ENCODE data around the gene BRS3. TPM values are rescaled to one million over a fixed set of nuclear protein-coding genes. Genes with fewer than 3 reads are reported as not detected.

BRS3 gene
- total and polyA plus RNA-seq, 10 of the 15 experiments (the other 5 are each of a cell fraction or from before 2014, with no cell fraction given) = not detected

- TF ChIP-seq HDAC6 (IDR thresholded peaks at IDR 0.05; ENCODE audit: unreplicated experiment) = no peak
- TF ChIP-seq YBX1 (IDR thresholded peaks at IDR 0.05) = no peak
- TF ChIP-seq BRCA1 (IDR thresholded peaks at IDR 0.05; ENCODE audit: low read depth, low read length) = no peak
- no peak for TF ChIP-seq ETV6 (conservative IDR thresholded peaks at IDR 0.05 in 1 of 2, IDR thresholded peaks at IDR 0.05 in 1 of 2; ENCODE audit: borderline replicate concordance in 1 of 2, low read depth in 1 of 2)
- TF ChIP-seq, protein P1, sequence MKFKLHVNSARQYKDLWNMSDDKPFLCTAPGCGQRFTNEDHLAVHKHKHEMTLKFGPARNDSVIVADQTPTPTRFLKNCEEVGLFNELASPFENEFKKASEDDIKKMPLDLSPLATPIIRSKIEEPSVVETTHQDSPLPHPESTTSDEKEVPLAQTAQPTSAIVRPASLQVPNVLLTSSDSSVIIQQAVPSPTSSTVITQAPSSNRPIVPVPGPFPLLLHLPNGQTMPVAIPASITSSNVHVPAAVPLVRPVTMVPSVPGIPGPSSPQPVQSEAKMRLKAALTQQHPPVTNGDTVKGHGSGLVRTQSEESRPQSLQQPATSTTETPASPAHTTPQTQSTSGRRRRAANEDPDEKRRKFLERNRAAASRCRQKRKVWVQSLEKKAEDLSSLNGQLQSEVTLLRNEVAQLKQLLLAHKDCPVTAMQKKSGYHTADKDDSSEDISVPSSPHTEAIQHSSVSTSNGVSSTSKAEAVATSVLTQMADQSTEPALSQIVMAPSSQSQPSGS (IDR thresholded peaks at IDR 0.05; ENCODE audit: low read length) = no peak
- TF ChIP-seq ZSCAN29 (IDR thresholded peaks at IDR 0.05) = no peak
- TF ChIP-seq YY1 (IDR thresholded peaks at IDR 0.05; ENCODE audit: low read depth, low read length) = no peak
- no peak for TF ChIP-seq RB1 (IDR thresholded peaks at IDR 0.05; ENCODE audit: borderline replicate concordance)
- TF ChIP-seq ZBTB40 (IDR thresholded peaks at IDR 0.05; ENCODE audit: borderline replicate concordance) = no peak
- TF ChIP-seq TCF7 (IDR thresholded peaks at IDR 0.05; ENCODE audit: borderline replicate concordance) = no peak
- TF ChIP-seq BACH1 (IDR thresholded peaks at IDR 0.05; ENCODE audit: borderline replicate concordance) = no peak
- H3K9ac ChIP-seq (ENCODE audit: control insufficient read depth, insufficient read depth, low read length) = no peak overlapping the region
- H3K36me3 ChIP-seq (ENCODE audit: control insufficient read depth in 2 of 2, insufficient read depth in 2 of 2, low read length in 1 of 2) = no peaks in the 10 kb centered on the region
- H3K27me3 ChIP-seq (replicated peaks in 1 of 2; ENCODE audit: control insufficient read depth in 2 of 2, insufficient read depth in 2 of 2, low read length in 1 of 2) = no peaks in the 10 kb centered on the region; a peak in 2 of 4 replicates
- WGBS (ENCODE audit: insufficient coverage, insufficient replicate concordance, low lambda C conversion rate, missing lambda C conversion rate) = 0% methylated on average over 1 of the region's 1 CpG
- SMC1A ChIA-PET (ENCODE audit: uncharacterized antibody, unreplicated experiment) = no interaction called here
- no peaks in the 10 kb centered on the region for H4K20me1 ChIP-seq (ENCODE audit: control insufficient read depth, insufficient read depth)
- in situ Hi-C loops (cut with MboI) = loop anchor here (10.0 kb wide), 1 partner anchor 202 kb away; no protein-coding TSS in a partner anchor
- RAD21 ChIA-PET (ENCODE audit: unreplicated experiment) = interaction anchor here (0.7 kb wide), 1 partner anchor 561 kb away, joined by 3 read pairs; no protein-coding TSS in a partner anchor
- no peaks in the 10 kb centered on the region for H3K4me1 ChIP-seq (ENCODE audit: control insufficient read depth, insufficient read depth, low read length)
- no peak for ATAC-seq
- peaks cover 6% of the 10 kb centered on the region for H3K79me2 ChIP-seq (ENCODE audit: control insufficient read depth, insufficient read depth, low read length)
- BruUV-seq (replicated peaks) = no TSS peak
- no peaks in the 10 kb centered on the region for H3K9me3 ChIP-seq (replicated peaks; ENCODE audit: control insufficient read depth, insufficient read depth, low read length)
- H3K4me2 ChIP-seq (ENCODE audit: control insufficient read depth, insufficient read depth) = no peak overlapping the region
- CTCF ChIA-PET = no interaction called here
- no peak overlapping the region for H3K27ac ChIP-seq (ENCODE audit: control insufficient read depth, insufficient read depth)
- POLR2A ChIA-PET = no interaction called here
- DNase-seq (ENCODE audit: low read depth, low spot score) = no peak
- H3K4me3 ChIP-seq = no peak overlapping the region
- no peak for FAIRE-seq
- intact Hi-C loops (cut with micrococcal nuclease; ENCODE audit: unreplicated experiment) = no loop called here
- H2AFZ ChIP-seq (ENCODE audit: control insufficient read depth, low read depth, low read length) = no peak overlapping the region
These were observed 5.3 kb downstream of the BRS3 start for GRCh38 chrX:136493011-136493410.

Measured in GM12878 (cell line).